H1 (cell line): ENCODE data around the gene ZBTB25. TPM values are rescaled to one million over a fixed set of nuclear protein-coding genes. Genes with fewer than 3 reads are reported as not detected.

Source experiments
- CTCF ChIA-PET: fragments of 300-600 bp; sonication (Branson Sonifier 250); formaldehyde crosslinking; loops from one replicate; lab custom pipeline; 2021; ENCODE audit not compliant: partially characterized antibody; lab: Charles Lee
- POLR2A ChIA-PET: fragments of 300-600 bp; sonication (Branson Sonifier 250); formaldehyde crosslinking; loops from one replicate; lab custom pipeline; 2021; ENCODE audit warnings: inconsistent platforms; ENCODE audit not compliant: partially characterized antibody; lab: Charles Lee
- DNase-seq, 2 experiments: peaks; one replicate each; pipeline versions ENCODE4 v3.0.0 to v3.0.0-alpha.2; 2010 to 2022; ENCODE audit warnings: low spot score in 2 of 2, low read depth in 1 of 2, mixed read lengths in 1 of 2
- FAIRE-seq: peaks from 2 replicates; lab custom pipeline; 2011; peaks lifted over from hg19 to GRCh38; lab: Jason Lieb, UNC
- H2AFZ ChIP-seq: 2 replicates; pipeline ENCODE4 v1.8.1; 2012; ENCODE audit warnings: low read length, inconsistent platforms
- H2AK5ac ChIP-seq: 2 replicates; pipeline ENCODE4 v1.6.1; 2013; ENCODE audit warnings: low read depth, low read length
- H2BK120ac ChIP-seq: replicated peaks from 2 replicates; pipeline ENCODE3; 2013; ENCODE audit warnings: low read depth, low read length, inconsistent platforms
- H2BK12ac ChIP-seq: 2 replicates; pipeline ENCODE4 v1.6.1; 2013; ENCODE audit warnings: low read depth, low read length
- H2BK15ac ChIP-seq: 2 replicates; pipeline ENCODE4 v1.6.1; 2013; ENCODE audit warnings: low read length
- H2BK20ac ChIP-seq: 2 replicates; pipeline ENCODE4 v1.6.1; 2013; ENCODE audit warnings: low read length
- H2BK5ac ChIP-seq: 2 replicates; pipeline ENCODE4 v1.6.1; 2013; ENCODE audit warnings: low read depth, low read length
- H3K14ac ChIP-seq: 2 replicates; pipeline ENCODE4 v1.6.1; 2013; ENCODE audit warnings: inconsistent platforms; ENCODE audit not compliant: insufficient read length
- H3K18ac ChIP-seq: 2 replicates; pipeline ENCODE4 v1.6.1; 2013; ENCODE audit warnings: low read length; ENCODE audit errors: extremely low read depth
- H3K23ac ChIP-seq: 2 replicates; pipeline ENCODE4 v1.6.1; 2013; ENCODE audit warnings: inconsistent platforms; ENCODE audit not compliant: insufficient read length
- H3K23me2 ChIP-seq: 2 replicates; pipeline ENCODE4 v1.6.1; 2013; ENCODE audit warnings: low read depth, low read length
- H3K27ac ChIP-seq: 2 replicates; pipeline ENCODE4 v1.6.1; 2011; ENCODE audit warnings: low read depth, low read length, inconsistent platforms
- H3K27me3 ChIP-seq, 4 experiments: replicated peaks in 1 of 4; 1 replicate in 1 of 4; 2 replicates in 3 of 4; pipeline versions ENCODE4 v1.6.1 to v1.8.1; 2011 to 2013; ENCODE audit warnings: low read length in 3 of 4, mild to moderate bottlenecking in 3 of 4, inconsistent platforms in 2 of 4, mixed read lengths in 2 of 4, moderate library complexity in 1 of 4; ENCODE audit not compliant: control insufficient read depth in 3 of 4, insufficient read depth in 3 of 4; ENCODE audit errors: extremely low read depth in 1 of 4
- H3K36me3 ChIP-seq, 4 experiments: 2 replicates each; pipeline versions ENCODE4 v1.6.1 to v1.8.1; 2011 to 2013; ENCODE audit warnings: mild to moderate bottlenecking in 4 of 4, low read length in 3 of 4, moderate library complexity in 2 of 4, control low read depth in 1 of 4, inconsistent platforms in 1 of 4; ENCODE audit not compliant: insufficient read depth in 4 of 4, control insufficient read depth in 2 of 4
- H3K4ac ChIP-seq: replicated peaks from 2 replicates; pipeline ENCODE3; 2013; ENCODE audit warnings: low read length, low read depth, mixed read lengths, inconsistent platforms; ENCODE audit not compliant: insufficient read length
- H3K4me1 ChIP-seq, 4 experiments: replicated peaks in 1 of 4; 1 replicate in 1 of 4; 2 replicates in 3 of 4; pipeline versions ENCODE4 v1.6.1 to v1.8.1; 2011 to 2013; ENCODE audit warnings: low read length in 3 of 4, inconsistent platforms in 2 of 4, mixed read lengths in 1 of 4; ENCODE audit not compliant: insufficient read depth in 4 of 4, control insufficient read depth in 3 of 4
- H3K4me2 ChIP-seq, 2 experiments: 2 replicates each; pipeline versions ENCODE4 v1.6.1 to v1.8.1; 2011 to 2013; ENCODE audit warnings: low read depth in 2 of 2, low read length in 2 of 2, control low read depth in 1 of 2, inconsistent platforms in 1 of 2, mild to moderate bottlenecking in 1 of 2; ENCODE audit not compliant: insufficient read depth in 1 of 2
- H3K4me3 ChIP-seq, 4 experiments: fragments of 200-600, 300-600 bp in 1 of 4; sonication (generic), shearing (Covaris generic), sonication (Bioruptor Twin) in 1 of 4; 2 replicates each; pipeline versions ENCODE4 v1.5.1 to v1.8.1; 2011 to 2016; ENCODE audit warnings: low read length in 4 of 4, low read depth in 3 of 4, control low read depth in 2 of 4, inconsistent platforms in 2 of 4, mild to moderate bottlenecking in 2 of 4, mixed read lengths in 1 of 4, moderate library complexity in 1 of 4; ENCODE audit not compliant: insufficient read depth in 2 of 4; ENCODE audit errors: extremely low read depth in 1 of 4
- H3K56ac ChIP-seq: replicated peaks from 2 replicates; pipeline ENCODE3; 2013; ENCODE audit warnings: low read depth, mild to moderate bottlenecking, mixed read lengths, low read length, inconsistent platforms; ENCODE audit not compliant: insufficient read length
- H3K79me1 ChIP-seq: 2 replicates; pipeline ENCODE4 v1.6.1; 2013; ENCODE audit warnings: low read depth, low read length, control low read depth
- H3K79me2 ChIP-seq, 2 experiments: 2 replicates each; pipeline versions ENCODE4 v1.6.1 to v1.8.1; 2012 to 2013; ENCODE audit warnings: low read length in 2 of 2, mild to moderate bottlenecking in 2 of 2, inconsistent platforms in 1 of 2; ENCODE audit not compliant: insufficient read depth in 2 of 2, control insufficient read depth in 1 of 2
- H3K9ac ChIP-seq, 4 experiments: replicated peaks in 1 of 4; 1 replicate in 1 of 4; 2 replicates in 3 of 4; pipeline versions ENCODE4 v1.6.1 to v1.8.1; 2011 to 2013; ENCODE audit warnings: low read depth in 3 of 4, low read length in 3 of 4, control low read depth in 2 of 4, mild to moderate bottlenecking in 2 of 4, moderate library complexity in 2 of 4, inconsistent platforms in 1 of 4; ENCODE audit errors: extremely low read depth in 1 of 4
- H3K9me3 ChIP-seq, 2 experiments: 2 replicates each; pipeline versions ENCODE4 v1.6.1 to v1.8.1; 2012 to 2013; ENCODE audit warnings: mild to moderate bottlenecking in 2 of 2, moderate library complexity in 2 of 2, control low read depth in 1 of 2, inconsistent platforms in 1 of 2, low read depth in 1 of 2, low read length in 1 of 2, mixed read lengths in 1 of 2; ENCODE audit not compliant: insufficient read depth in 2 of 2
- H4K20me1 ChIP-seq, 2 experiments: replicated peaks in 1 of 2; 2 replicates each; pipeline versions ENCODE3 to v1.8.1; 2011 to 2013; ENCODE audit warnings: inconsistent platforms in 2 of 2, low read length in 2 of 2, mild to moderate bottlenecking in 1 of 2; ENCODE audit not compliant: insufficient read depth in 2 of 2, control insufficient read depth in 1 of 2
- H4K5ac ChIP-seq: 2 replicates; pipeline ENCODE4 v1.6.1; 2013; ENCODE audit warnings: low read length, low read depth, mixed read lengths, inconsistent platforms; ENCODE audit not compliant: insufficient read length
- H4K8ac ChIP-seq: 2 replicates; pipeline ENCODE4 v1.8.0; 2013; ENCODE audit warnings: mild to moderate bottlenecking, moderate library complexity, low read length, inconsistent platforms; ENCODE audit not compliant: insufficient read depth; ENCODE audit errors: extremely low read depth
- H4K91ac ChIP-seq: replicated peaks from 2 replicates; pipeline ENCODE3; 2013; ENCODE audit warnings: low read length, mixed read lengths, inconsistent platforms; ENCODE audit not compliant: insufficient read length
- FOSL1 ChIP-seq: IDR thresholded peaks from 2 replicates; pipeline ENCODE4 v1.6.1; 2011; ENCODE audit warnings: mild to moderate bottlenecking, low read depth, low read length, moderate library complexity; ENCODE audit not compliant: insufficient read depth
- POLR2AphosphoS5 ChIP-seq: IDR thresholded peaks from 2 replicates; pipeline ENCODE4 v1.6.1; 2011; ENCODE audit warnings: low read depth, low read length
- POU5F1 ChIP-seq: IDR thresholded peaks from 2 replicates; pipeline ENCODE4 v1.6.1; 2011; ENCODE audit warnings: low read depth, mild to moderate bottlenecking, low read length, moderate library complexity
- WGBS, 2 experiments: shearing (Covaris generic) in 1 of 2; methylation state at CpG; one replicate each; pipeline versions ENCODE4 v1.1.6 to v1.1.7; 2013 to 2015; ENCODE audit warnings: low lambda C conversion rate in 2 of 2, mixed read lengths in 2 of 2, inconsistent platforms in 1 of 2, low coverage in 1 of 2, missing lambda C conversion rate in 1 of 2; ENCODE audit not compliant: insufficient replicate concordance in 2 of 2, insufficient coverage in 1 of 2, insufficient read length in 1 of 2; ENCODE audit errors: extremely low coverage in 1 of 2, missing lambda C conversion rate in 1 of 2; 5-methylcytosine and 5-hydroxymethylcytosine counted together
- polyA plus RNA-seq, 7 experiments: library from polyadenylated mRNA; depleted of rRNA in 3 of 7; stranded (reverse) in 5 of 7; unstranded in 2 of 7; fragments of >200 nt in 5 of 7; fragments of 200-250 nt in 2 of 7; gene quantifications; 1 replicate in 5 of 7; 2 replicates in 1 of 7; 4 replicates in 1 of 7; pipeline versions ENCODE4 v1.2.1 to v1.2.3, GENCODE V29; 2011 to 2013; ENCODE audit warnings: missing spikeins in 2 of 7, mixed read lengths in 2 of 7
- total RNA-seq: library from RNA; stranded (reverse); fragmentation: NEBNext Ultra II Directional; extraction: Animal tissue kit (Norgen Biotek cat#: 25700); gene quantifications from 2 replicates; pipeline ENCODE4 v1.2.1, GENCODE V29; 2021

The ZBTB25 gene
- total and polyA plus RNA-seq, 2 of the 8 experiments (the other 6 are each of a cell fraction or from before 2014, with no cell fraction given) = 5.4 to 11.4 TPM

GRCh38 chr14:64461221-64461620, 42.4 kb downstream of the ZBTB25 start:
- CTCF ChIA-PET = interaction anchor here (0.7 to 1.0 kb wide), 2 partner anchors 26 to 210 kb away, joined by 3 to 4 read pairs; no protein-coding TSS in a partner anchor

More at GRCh38 chr14:64461221-64461620, 42.4 kb downstream of the ZBTB25 start:
- FAIRE-seq (no peak), DNase-seq (no peak)
- no peak overlapping the region for H4K91ac ChIP-seq
- H2BK120ac ChIP-seq = no peak overlapping the region
- H3K9me3 ChIP-seq = no peaks in the 10 kb centered on the region
- no peak overlapping the region for H4K8ac ChIP-seq
- no peak overlapping the region for H3K18ac ChIP-seq
- H3K4me2 ChIP-seq = no peak overlapping the region
- H3K79me1 ChIP-seq = no peaks in the 10 kb centered on the region
- H3K36me3 ChIP-seq = peaks cover 4 to 26% (median 21%) of the 10 kb centered on the region in 4 experiments; a peak in 7 of 8 replicates
- H2BK20ac ChIP-seq = no peak overlapping the region
- peaks cover 0 to 6% (median 4%) of the 10 kb centered on the region in 4 experiments; a peak in 4 of 7 replicates for H3K4me1 ChIP-seq
- H3K27me3 ChIP-seq = no peaks in the 10 kb centered on the region
- H3K23me2 ChIP-seq = peaks cover 11% of the 10 kb centered on the region
- WGBS, 2 experiments = 96% methylated on average over 3 of the region's 3 CpGs; no CpG with 5 or more reads in 1 of the 2 experiments
- H3K4ac ChIP-seq = no peak overlapping the region
- no peak overlapping the region for H2AK5ac ChIP-seq
- H3K27ac ChIP-seq = no peak overlapping the region
- peaks cover 0 to 2% of the 10 kb centered on the region in 2 experiments for H4K20me1 ChIP-seq
- H3K14ac ChIP-seq = no peak overlapping the region
- POLR2A ChIA-PET = interaction anchor here (0.9 to 6.1 kb wide), 4 partner anchors 9 to 43 kb away, joined by 3 to 52 read pairs (median 4); partner anchors contain the start of genes ZBTB1 and ZBTB25
- H2AFZ ChIP-seq = no peak overlapping the region
- H3K4me3 ChIP-seq = no peak overlapping the region
- H3K79me2 ChIP-seq = no peaks in the 10 kb centered on the region
- H3K23ac ChIP-seq = no peak overlapping the region
- H3K9ac ChIP-seq = no peak overlapping the region
- H2BK5ac ChIP-seq = no peak overlapping the region
- no peak overlapping the region for H2BK15ac ChIP-seq
- no peak overlapping the region for H4K5ac ChIP-seq
- no peak overlapping the region for H2BK12ac ChIP-seq
- TF ChIP-seq FOSL1 (no peak), POLR2AphosphoS5 (peak; percentile 22; the same call in 1 of the 2 replicates), POU5F1 (no peak)
- TF ChIP-seq, all 59 proteins: peak for 1
- no peak overlapping the region for H3K56ac ChIP-seq
